Keratinocyte (primary cell): ENCODE data around the gene GBGT1.

Experiments used
- CTCF ChIP-seq, 3 experiments: IDR thresholded peaks in 1 of 3; conservative IDR thresholded peaks in 1 of 3; optimal IDR thresholded peaks in 1 of 3; 2 replicates in 2 of 3; 3 replicates in 1 of 3; pipeline versions ENCODE3 to v1.5.1; 2011; ENCODE audit warnings: low read length in 3 of 3, mild to moderate bottlenecking in 3 of 3, moderate library complexity in 2 of 3, control low read depth in 1 of 3, inconsistent platforms in 1 of 3; ENCODE audit not compliant: insufficient read depth in 2 of 3; ENCODE audit errors: extremely low read depth in 1 of 3
- EZH2 ChIP-seq: IDR thresholded peaks from one replicate; pipeline ENCODE4 v1.6.1; 2012; ENCODE audit warnings: inconsistent platforms, mild to moderate bottlenecking, low read length, moderate library complexity

- TF ChIP-seq CTCF (optimal IDR thresholded peaks at IDR 0.05 in 1 of 3, IDR thresholded peaks at IDR 0.05 in 1 of 3, conservative IDR thresholded peaks at IDR 0.05 in 1 of 3; ENCODE audit: extremely low read depth in 1 of 3, insufficient read depth in 2 of 3, low read length in 3 of 3) (no peak), EZH2 (no peak)
These were observed 477 bp upstream of the GBGT1 start for GRCh38 chr9:133164191-133164590.
